T-cell (primary cell): ENCODE measurements around the gene POLR1C. TPM values are rescaled to one million over a fixed set of nuclear protein-coding genes. Genes with fewer than 3 reads are reported as not detected.
"Not testable (repeated sequence)": the region's sequence is repeated elsewhere in the genome, so short reads cannot be mapped to it uniquely, and the experiment has no call there.

Experiments
- ATAC-seq, 4 experiments: fragments of 200-7000 bp in 3 of 4; fragments of 150-1000 bp in 1 of 4; cut with Tn5 transposase; replicated peaks in 1 of 4; 1 replicate in 3 of 4; 2 replicates in 1 of 4; pipeline ENCODE4 v1.10.0; 2021; ENCODE audit warnings: moderate library complexity in 3 of 4, mild to moderate bottlenecking in 2 of 4, moderate number of reproducible peaks in 1 of 4
- CTCF ChIA-PET, 2 donors: fragments of 300-600 bp; sonication (Branson Sonifier 250); formaldehyde crosslinking; loops; one replicate each; lab custom pipeline; 2022; ENCODE audit warnings: antibody characterized with exemption in 2 of 2; lab: Charles Lee
- POLR2A ChIA-PET, 2 donors: fragments of 300-600 bp; sonication (Branson Sonifier 250); formaldehyde crosslinking; loops; one replicate each; lab custom pipeline; 2022; ENCODE audit warnings: antibody characterized with exemption in 2 of 2; lab: Charles Lee
- DNase-seq, 35 experiments: peaks; one replicate each; pipeline versions ENCODE4 v3.0.0 to v3.0.0-alpha.2; 2013 to 2023
- H3K27ac ChIP-seq: one replicate; pipeline ENCODE4 v1.5.1; 2013; ENCODE audit warnings: low read length
- H3K27me3 ChIP-seq, 2 experiments: replicated peaks in 1 of 2; 1 replicate in 1 of 2; 2 replicates in 1 of 2; pipeline versions ENCODE4 v1.6.1 to v1.7.0; 2013; ENCODE audit warnings: low read length in 1 of 2, mixed read lengths in 1 of 2; ENCODE audit not compliant: control insufficient read depth in 2 of 2, insufficient read depth in 2 of 2; ENCODE audit errors: extremely low read depth in 1 of 2
- H3K36me3 ChIP-seq, 2 donors: 1 replicate in 1 of 2; 2 replicates in 1 of 2; pipeline versions ENCODE4 v1.6.1 to v1.7.0; 2013; ENCODE audit warnings: low read length in 1 of 2; ENCODE audit not compliant: control insufficient read depth in 2 of 2, insufficient read depth in 1 of 2; ENCODE audit errors: extremely low read depth in 1 of 2
- H3K4me1 ChIP-seq, 2 experiments: 1 replicate in 1 of 2; 2 replicates in 1 of 2; pipeline versions ENCODE4 v1.6.1 to v1.7.0; 2013; ENCODE audit warnings: low read length in 2 of 2, mixed read lengths in 1 of 2; ENCODE audit not compliant: insufficient read depth in 2 of 2, control insufficient read depth in 1 of 2; ENCODE audit errors: extremely low read depth in 1 of 2
- H3K4me3 ChIP-seq, 2 donors: 1 replicate in 1 of 2; 2 replicates in 1 of 2; pipeline versions ENCODE4 v1.5.1 to v1.7.0; 2013; ENCODE audit warnings: mild to moderate bottlenecking in 2 of 2, low read length in 1 of 2, moderate library complexity in 1 of 2; ENCODE audit not compliant: control insufficient read depth in 1 of 2; ENCODE audit errors: extremely low read depth in 1 of 2
- H3K9me3 ChIP-seq: 2 replicates; pipeline ENCODE4 v1.7.0; 2013
- H3K27ac Mint-ChIP-seq, 2 donors: one replicate each; pipeline ENCODE4 v1.8.0; 2020 to 2021; ENCODE audit warnings: mild to moderate bottlenecking in 2 of 2, mixed read lengths in 2 of 2
- H3K27me3 Mint-ChIP-seq, 2 donors: one replicate each; pipeline ENCODE4 v1.8.0; 2021 to 2022; ENCODE audit warnings: mixed read lengths in 2 of 2
- H3K36me3 Mint-ChIP-seq: one replicate; pipeline ENCODE4 v1.8.0; 2021; ENCODE audit warnings: mixed read lengths
- H3K4me1 Mint-ChIP-seq, 3 donors: one replicate each; pipeline ENCODE4 v1.8.0; 2020 to 2022; ENCODE audit warnings: mixed read lengths in 3 of 3, mild to moderate bottlenecking in 1 of 3
- H3K4me3 Mint-ChIP-seq, 3 donors: one replicate each; pipeline ENCODE4 v1.8.0; 2020 to 2022; ENCODE audit warnings: mild to moderate bottlenecking in 3 of 3, mixed read lengths in 3 of 3, moderate library complexity in 3 of 3
- H3K9me3 Mint-ChIP-seq, 3 donors: one replicate each; pipeline ENCODE4 v1.8.0; 2020 to 2022; ENCODE audit warnings: mixed read lengths in 3 of 3
- WGBS: methylation state at CpG from one replicate; pipeline ENCODE4 v1.1.5; 2013; ENCODE audit warnings: missing lambda C conversion rate; ENCODE audit not compliant: insufficient coverage; 5-methylcytosine and 5-hydroxymethylcytosine counted together
- total RNA-seq, 35 experiments: library from RNA in 6 of 35; stranded (reverse) in 6 of 35; fragments of 120-200 nt in 1 of 35; gene quantifications; one replicate each; pipeline versions ENCODE4 v1.2.1 to v1.2.4 and lab custom pipeline; 2013 to 2026

The POLR1C gene, protein sequence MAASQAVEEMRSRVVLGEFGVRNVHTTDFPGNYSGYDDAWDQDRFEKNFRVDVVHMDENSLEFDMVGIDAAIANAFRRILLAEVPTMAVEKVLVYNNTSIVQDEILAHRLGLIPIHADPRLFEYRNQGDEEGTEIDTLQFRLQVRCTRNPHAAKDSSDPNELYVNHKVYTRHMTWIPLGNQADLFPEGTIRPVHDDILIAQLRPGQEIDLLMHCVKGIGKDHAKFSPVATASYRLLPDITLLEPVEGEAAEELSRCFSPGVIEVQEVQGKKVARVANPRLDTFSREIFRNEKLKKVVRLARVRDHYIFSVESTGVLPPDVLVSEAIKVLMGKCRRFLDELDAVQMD
- total RNA-seq = 10 to 100 TPM; 42.3 to 49.8 (median 46.1) TPM
- total RNA-seq (2013) = 24.6 TPM
- total RNA-seq (lab: John Stamatoyannopoulos, UW) = 20.5 to 222 (median 39.5) reads per million in 29 experiments

DNA sequence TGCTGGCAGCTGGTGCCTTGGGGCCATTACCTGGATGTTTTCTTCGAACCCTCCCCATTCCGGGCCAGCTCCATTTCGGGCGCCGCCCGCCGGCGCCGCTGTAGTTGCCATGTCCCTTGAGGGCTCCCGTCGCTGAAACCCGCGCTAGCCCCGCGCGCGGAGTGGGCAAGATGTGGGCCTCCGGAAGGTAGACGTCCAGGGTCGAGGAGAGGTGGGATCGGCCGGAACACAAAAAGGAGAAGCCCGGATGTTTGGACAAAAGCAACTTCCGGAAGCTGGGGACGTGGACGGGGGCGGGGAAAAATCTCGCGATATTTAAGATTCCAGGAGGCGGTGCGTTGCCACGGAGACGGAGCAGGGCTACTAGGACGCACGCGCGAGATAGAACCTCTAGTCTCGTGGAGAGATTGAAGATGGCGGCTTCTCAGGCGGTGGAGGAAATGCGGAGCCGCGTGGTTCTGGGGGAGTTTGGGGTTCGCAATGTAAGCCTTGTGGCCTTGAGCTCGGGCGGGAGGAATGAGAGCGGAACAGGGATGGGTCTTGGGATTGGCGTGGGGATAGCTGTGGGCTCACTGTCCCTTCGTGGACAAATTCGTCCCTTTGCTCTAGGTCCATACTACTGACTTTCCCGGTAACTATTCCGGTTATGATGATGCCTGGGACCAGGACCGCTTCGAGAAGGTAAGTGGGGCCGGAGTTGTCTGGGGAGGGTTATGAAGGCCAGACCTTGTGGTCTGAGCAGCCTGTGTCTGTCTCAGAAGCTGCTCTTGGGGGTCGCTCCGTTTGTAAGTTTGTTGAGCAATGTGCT, at the start of gene POLR1C, which contains the start of gene YIPF3:
Gene POLR1C (plus strand): TSS at position 393 of the 808 bp plus-strand sequence. CDS start 21 bp downstream, at position 414.
Gene YIPF3 (minus strand): TSS at position 230 of the 808 bp plus-strand sequence. CDS start 119 bp downstream, at position 111.
- under 1% methylated on average over 55 of the region's 57 CpGs for WGBS
- H3K4me3 Mint-ChIP-seq = no peak within 1 kb of the TSS
- H3K4me1 Mint-ChIP-seq = peaks cover 33% of the 10 kb centered on the region in 3 donors
- H3K27ac ChIP-seq = peak within 1 kb of the TSS; percentile 61
- peaks cover 31 to 50% of the 10 kb centered on the region in 2 experiments for H3K4me1 ChIP-seq
- DNase-seq = peak; percentile 89 to 98 (median 95)
- ChIA-PET CTCF (interaction anchor here in 1 of 2 donors (0.5 to 2.5 kb wide), 3 partner anchors 10 to 40 kb away, joined by 3 to 10 read pairs (median 4); partner anchors contain the start of gene TJAP1), POLR2A (interaction anchor here (0.5 to 1.3 kb wide), 6 partner anchors 15 to 662 kb away, joined by 3 to 4 read pairs (median 3); partner anchors contain the start of genes ABCC10 (in 1 of the 2) and DLK2 (in 1 of the 2))
- ATAC-seq = peak; percentile 94 to 97 (median 96)
- H3K27me3 ChIP-seq = no peaks in the 10 kb centered on the region
- no peak within 1 kb of the TSS for H3K27ac Mint-ChIP-seq
- no peaks in the 10 kb centered on the region for H3K9me3 ChIP-seq
- H3K27me3 Mint-ChIP-seq = no peaks in the 10 kb centered on the region
- H3K9me3 Mint-ChIP-seq = no peaks in the 10 kb centered on the region
- H3K36me3 Mint-ChIP-seq = peaks cover 36% of the 10 kb centered on the region
- H3K4me3 ChIP-seq = peak within 1 kb of the TSS; percentile 78 to 86
- H3K36me3 ChIP-seq = peaks cover 11 to 66% of the 10 kb centered on the region in 2 donors

DNA sequence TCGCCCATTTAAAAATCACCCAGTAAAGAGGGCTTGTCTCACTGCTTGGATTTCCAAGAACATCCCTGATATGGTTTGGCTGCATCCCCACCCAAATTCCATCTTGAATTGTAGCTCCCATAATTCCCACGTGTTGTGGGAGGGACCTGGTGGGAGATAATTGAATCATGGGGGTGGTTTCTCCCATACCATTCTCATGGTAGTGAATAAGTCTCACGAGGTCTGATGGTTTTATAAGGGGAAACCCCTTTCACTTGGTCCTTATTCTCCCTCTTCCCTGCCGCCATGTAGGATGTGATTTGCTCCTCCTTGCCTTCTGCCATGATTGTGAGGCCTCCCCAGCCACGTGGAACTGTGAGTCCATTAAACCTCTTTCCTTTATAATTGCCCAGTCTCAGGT, 49.6 kb upstream of the POLR1C start:
- POLR2A ChIA-PET, H3K4me1 ChIP-seq, H3K4me3 ChIP-seq, H3K4me3 Mint-ChIP-seq, CTCF ChIA-PET, H3K27ac ChIP-seq, H3K27ac Mint-ChIP-seq, H3K9me3 ChIP-seq, H3K4me1 Mint-ChIP-seq, ATAC-seq, H3K36me3 Mint-ChIP-seq, H3K9me3 Mint-ChIP-seq, DNase-seq, H3K36me3 ChIP-seq: not testable (repeated sequence)
- 13% methylated on average over 1 of the region's 5 CpGs for WGBS
- peaks cover 27 to 55% of the 10 kb centered on the region in 2 donors for H3K27me3 Mint-ChIP-seq
- peaks cover 0 to 59% of the 10 kb centered on the region in 2 experiments for H3K27me3 ChIP-seq

DNA sequence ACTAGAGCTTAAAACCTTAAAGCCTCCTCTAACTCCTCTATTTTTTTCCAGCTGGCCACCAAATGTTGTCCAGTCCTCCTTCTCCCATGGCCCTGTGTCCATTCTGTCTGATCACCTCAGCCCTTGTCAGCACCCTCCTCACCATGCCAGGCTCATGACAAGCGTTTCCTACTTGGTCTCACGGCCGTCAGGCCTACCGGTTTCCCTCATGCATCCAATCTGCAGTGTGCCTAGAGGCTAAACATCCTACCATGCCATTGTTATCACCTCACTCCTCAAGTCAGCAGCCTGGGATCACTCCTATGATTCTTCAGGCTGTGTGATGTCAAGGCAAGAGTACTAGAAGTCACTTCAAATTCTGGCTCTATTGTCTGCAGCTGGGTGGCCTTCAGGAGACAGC, 49.1 kb upstream of the POLR1C start:
- Mint-ChIP-seq H3K27me3 (peaks cover 22 to 50% of the 10 kb centered on the region in 2 donors), H3K36me3 (no peaks in the 10 kb centered on the region), H3K27ac (no peak overlapping the region), H3K4me3 (no peak overlapping the region), H3K9me3 (no peaks in the 10 kb centered on the region), H3K4me1 (no peaks in the 10 kb centered on the region)
- POLR2A ChIA-PET = no interaction called here
- 83% methylated on average over 1 of the region's 4 CpGs for WGBS
- H3K4me1 ChIP-seq = no peaks in the 10 kb centered on the region
- H3K27ac ChIP-seq = no peak overlapping the region
- H3K27me3 ChIP-seq = peaks cover 0 to 59% of the 10 kb centered on the region in 2 experiments
- H3K4me3 ChIP-seq = no peak overlapping the region
- DNase-seq = no peak
- no peaks in the 10 kb centered on the region for H3K9me3 ChIP-seq
- ATAC-seq = no peak
- CTCF ChIA-PET = no interaction called here
- no peaks in the 10 kb centered on the region for H3K36me3 ChIP-seq

DNA sequence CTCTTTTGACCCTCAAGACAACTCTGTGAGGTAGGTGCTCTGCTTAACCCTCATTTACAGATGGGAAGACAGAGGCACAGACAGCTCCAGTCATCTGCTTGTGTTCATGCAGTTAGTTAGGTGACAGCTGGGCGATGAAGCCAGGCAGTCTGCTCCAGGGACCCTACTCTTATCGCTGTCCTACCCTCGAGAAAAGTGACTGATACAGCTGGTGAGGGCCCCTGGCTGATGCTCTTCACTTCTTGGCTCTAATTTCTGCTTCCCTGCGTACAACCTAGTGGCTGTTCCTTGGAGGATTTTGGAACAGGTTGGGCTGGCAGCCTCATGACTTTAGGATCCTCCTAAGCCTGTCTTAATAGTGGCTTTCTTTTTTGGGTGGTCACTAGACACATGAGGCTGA, 48.6 kb upstream of the POLR1C start:
- Mint-ChIP-seq H3K9me3 (no peaks in the 10 kb centered on the region), H3K4me3 (no peak overlapping the region), H3K4me1 (no peaks in the 10 kb centered on the region), H3K27ac (no peak overlapping the region), H3K27me3 (peaks cover 18 to 47% of the 10 kb centered on the region in 2 donors), H3K36me3 (no peaks in the 10 kb centered on the region)
- 87% methylated on average over 3 of the region's 4 CpGs for WGBS
- ATAC-seq (no peak), DNase-seq (no peak)
- H3K9me3 ChIP-seq = no peaks in the 10 kb centered on the region
- no peaks in the 10 kb centered on the region for H3K4me1 ChIP-seq
- no peak overlapping the region for H3K27ac ChIP-seq
- CTCF ChIA-PET = no interaction called here
- H3K4me3 ChIP-seq = no peak overlapping the region
- POLR2A ChIA-PET = no interaction called here
- H3K36me3 ChIP-seq = no peaks in the 10 kb centered on the region
- H3K27me3 ChIP-seq = peaks cover 0 to 58% of the 10 kb centered on the region in 2 experiments

DNA sequence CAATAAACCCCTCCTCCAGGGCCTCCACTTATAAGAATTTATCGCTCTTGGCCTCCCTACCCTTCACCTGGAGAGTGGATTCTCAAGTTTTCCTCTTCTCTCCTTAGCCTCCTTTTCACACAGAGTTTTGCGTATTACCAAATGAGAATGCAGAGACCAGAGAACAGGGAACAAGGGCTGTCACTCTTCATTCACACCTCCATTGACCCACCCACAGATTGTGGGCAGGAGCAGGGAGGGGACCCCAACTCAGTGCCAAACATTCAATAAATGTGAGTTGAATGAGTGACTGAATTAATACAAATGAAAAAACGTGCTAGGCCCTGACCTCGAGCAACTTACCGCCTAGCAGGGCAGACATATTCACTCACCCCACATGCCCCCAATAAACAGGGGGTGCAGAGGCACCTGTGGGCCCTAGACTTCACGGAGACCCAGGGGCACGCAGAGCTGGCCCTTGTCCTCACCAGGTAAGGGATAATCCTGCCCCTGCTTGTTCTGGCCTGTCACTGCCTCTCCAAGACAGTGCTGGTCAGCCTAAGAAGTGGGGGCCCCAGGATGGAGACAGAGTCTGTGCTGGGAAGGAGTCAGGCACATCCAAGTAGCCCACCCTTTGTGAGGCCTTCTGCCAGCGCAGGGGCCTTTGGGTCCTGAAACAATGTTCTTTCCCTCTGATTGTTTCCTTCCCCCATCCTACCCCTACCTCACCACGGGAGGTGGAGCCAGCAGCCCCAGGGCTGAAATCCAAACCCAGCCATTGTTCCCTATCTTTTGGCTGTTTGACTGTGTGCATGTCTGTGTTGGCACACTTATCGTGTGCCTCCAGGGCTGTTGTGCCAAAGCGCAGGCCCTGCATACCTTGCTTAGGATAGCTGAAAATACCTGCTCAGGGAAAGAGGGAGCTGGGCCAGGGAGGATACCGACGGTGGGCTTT, 47.9 kb upstream of the POLR1C start:
- 92% methylated on average over 6 of the region's 13 CpGs for WGBS
- POLR2A ChIA-PET = no interaction called here
- Histone ChIP-seq H3K27ac (no peak overlapping the region), H3K4me3 (no peak overlapping the region), H3K27me3 (peaks cover 0 to 55% of the 10 kb centered on the region in 2 experiments), H3K9me3 (no peaks in the 10 kb centered on the region), H3K36me3 (no peaks in the 10 kb centered on the region), H3K4me1 (no peaks in the 10 kb centered on the region)
- H3K4me3 Mint-ChIP-seq = no peak overlapping the region
- DNase-seq (no peak), ATAC-seq (no peak)
- no peaks in the 10 kb centered on the region for H3K36me3 Mint-ChIP-seq
- H3K27me3 Mint-ChIP-seq = peaks cover 17 to 41% of the 10 kb centered on the region in 2 donors
- H3K27ac Mint-ChIP-seq = no peak overlapping the region
- no peaks in the 10 kb centered on the region for H3K4me1 Mint-ChIP-seq
- CTCF ChIA-PET = interaction anchor here in 1 of 2 donors (0.9 kb wide), 1 partner anchor 42 kb away, joined by 5 read pairs; the partner anchor contains the start of gene ABCC10
- H3K9me3 Mint-ChIP-seq = no peaks in the 10 kb centered on the region
